Body of pancreas (tissue), 4 donors: ENCODE measurements around the gene SUN1.

ENCODE experiments used
- CTCF ChIP-seq, 7 experiments: fragments of 450-650 bp in 4 of 7; fragments of 200-600 bp in 3 of 7; sonication (generic) in 3 of 7; IDR thresholded peaks; one replicate each; pipeline ENCODE4 v1.5.1; 2016 to 2019; ENCODE audit warnings: antibody characterized with exemption in 7 of 7
- POLR2A ChIP-seq, 3 donors: fragments of 450-650 bp; IDR thresholded peaks; one replicate each; pipeline ENCODE4 v1.6.1; 2016; ENCODE audit warnings: antibody characterized with exemption in 3 of 3, mild to moderate bottlenecking in 2 of 3

- TF ChIP-seq CTCF (IDR thresholded peaks at IDR 0.05) (no peak), POLR2A (IDR thresholded peaks at IDR 0.05) (no peak)
Observed at GRCh38 chr7:876972-877311, 44.7 kb downstream of the SUN1 start.
